Upper lobe of right lung (tissue), 1 donor: ENCODE results near the gene SLC22A4. TPM values are rescaled to one million over a fixed set of nuclear protein-coding genes. Genes with fewer than 3 reads are reported as not detected.
A peak's percentile ranks its signal among the peaks of the same experiment; 100 is the strongest.

Experiments
- ATAC-seq: fragments of 200-7000 bp; cut with Tn5 transposase; one replicate; pipeline ENCODE4 v1.9.1; 2020; ENCODE audit warnings: mild to moderate bottlenecking, moderate library complexity
- DNase-seq: peaks from one replicate; pipeline ENCODE4 v3.0.0-alpha.2; 2020
- H3K27ac ChIP-seq: fragments of 200-600 bp; one replicate; pipeline ENCODE4 v1.8.0; 2022
- H3K27me3 ChIP-seq: fragments of 200-600 bp; one replicate; pipeline ENCODE4 v1.8.0; 2022; ENCODE audit warnings: mild to moderate bottlenecking
- H3K36me3 ChIP-seq: fragments of 200-600 bp; one replicate; pipeline ENCODE4 v1.8.0; 2022
- H3K4me1 ChIP-seq: fragments of 200-600 bp; one replicate; pipeline ENCODE4 v1.8.0; 2022
- H3K4me3 ChIP-seq: fragments of 200-600 bp; one replicate; pipeline ENCODE4 v1.8.0; 2022; ENCODE audit warnings: mild to moderate bottlenecking
- H3K9me3 ChIP-seq: fragments of 200-600 bp; one replicate; pipeline ENCODE4 v1.8.0; 2022
- CTCF ChIP-seq: fragments of 200-600 bp; IDR thresholded peaks from one replicate; pipeline ENCODE4 v1.8.0; 2022; ENCODE audit warnings: antibody characterized with exemption
- intact Hi-C: fragments of 100-400 bp; cut with DNase I; formaldehyde crosslinking; loops from one replicate; pipeline ENCODE4 v1.11.0; 2022
- total RNA-seq: library from RNA; stranded (reverse); fragmentation: NEBNext Ultra II Directional; extraction: Animal tissue kit (Norgen Biotek cat#: 25700); gene quantifications from one replicate; pipeline ENCODE4 v1.2.1, GENCODE V29; 2021
- donor health status: DM: no; HTN: yes; CAD: no; lungs with severe emphysema.

Gene SLC22A4
- total RNA-seq, 1 donor from 2014 or later: 1.8 TPM

GRCh38 chr5:132257131-132258101, 36.8 kb upstream of the SLC22A4 start, which contains the start of gene PDLIM4:
Gene PDLIM4, plus strand, starts transcription at chr5:132257696. Its CDS starts 39 bp downstream, at chr5:132257735.
- ATAC-seq (peak; percentile 41), DNase-seq (peak; percentile 66)
- TF ChIP-seq CTCF: no peak
- Histone ChIP-seq H3K9me3 (no peaks in the 10 kb centered on the region), H3K27me3 (peaks cover 7% of the 10 kb centered on the region), H3K36me3 (no peaks in the 10 kb centered on the region), H3K4me3 (peak within 1 kb of the TSS; percentile 48), H3K27ac (peak within 1 kb of the TSS; percentile 42), H3K4me1 (peaks cover 23% of the 10 kb centered on the region)
- intact Hi-C loops: no loop called here

GRCh38 chr5:132258102-132259068, 35.8 kb upstream of the SLC22A4 start:
- Histone ChIP-seq H3K36me3 (no peaks in the 10 kb centered on the region), H3K4me3 (peak overlapping the region; percentile 48), H3K4me1 (peaks cover 23% of the 10 kb centered on the region), H3K27ac (peak overlapping the region; percentile 42), H3K9me3 (no peaks in the 10 kb centered on the region), H3K27me3 (peaks cover 7% of the 10 kb centered on the region)
- ATAC-seq (no peak), DNase-seq (peak; percentile 61)
- intact Hi-C loops: no loop called here
- no peak for TF ChIP-seq CTCF

GRCh38 chr5:132259069-132259851, 34.9 kb upstream of the SLC22A4 start:
- ATAC-seq (peak; percentile 13), DNase-seq (peak; percentile 70)
- H3K4me3 ChIP-seq: no peak overlapping the region
- peaks cover 23% of the 10 kb centered on the region for H3K4me1 ChIP-seq
- H3K9me3 ChIP-seq: no peaks in the 10 kb centered on the region
- peak overlapping the region; percentile 42 for H3K27ac ChIP-seq
- peaks cover 7% of the 10 kb centered on the region for H3K27me3 ChIP-seq
- TF ChIP-seq CTCF: no peak
- intact Hi-C loops: no loop called here
- H3K36me3 ChIP-seq: no peaks in the 10 kb centered on the region

GRCh38 chr5:132260051-132260450, 34.1 kb upstream of the SLC22A4 start:
- H3K27me3 ChIP-seq: peaks cover 7% of the 10 kb centered on the region
- no peaks in the 10 kb centered on the region for H3K9me3 ChIP-seq
- no peaks in the 10 kb centered on the region for H3K36me3 ChIP-seq
- TF ChIP-seq CTCF: no peak
- intact Hi-C loops: no loop called here
- H3K27ac ChIP-seq: peak overlapping the region; percentile 36
- peaks cover 23% of the 10 kb centered on the region for H3K4me1 ChIP-seq
- no peak for DNase-seq
- no peak for ATAC-seq
- H3K4me3 ChIP-seq: no peak overlapping the region
